Breast epithelium (tissue), 3 donors: ENCODE results near the gene SLC4A4.

Source experiments
- CTCF ChIP-seq, 3 donors: fragments of 450-650 bp; IDR thresholded peaks; one replicate each; pipeline ENCODE4 v1.5.1; 2016 to 2017; ENCODE audit warnings: antibody characterized with exemption in 3 of 3, mild to moderate bottlenecking in 3 of 3, moderate library complexity in 3 of 3
- POLR2A ChIP-seq: fragments of 450-650 bp; IDR thresholded peaks from one replicate; pipeline ENCODE4 v1.6.1; 2016; ENCODE audit warnings: antibody characterized with exemption, mild to moderate bottlenecking, moderate library complexity

GRCh38 chr4:71545168-71545567 lies 206.3 kb downstream of the SLC4A4 start:
- TF ChIP-seq CTCF (IDR thresholded peaks at IDR 0.05) (no peak), POLR2A (no peak)
